ENCODE data around the gene TMEM134.
"Not testable (repeated sequence)": the region's sequence is repeated elsewhere in the genome, so short reads cannot be mapped to it uniquely, and the experiment has no call there.

Gene TMEM134

DNA sequence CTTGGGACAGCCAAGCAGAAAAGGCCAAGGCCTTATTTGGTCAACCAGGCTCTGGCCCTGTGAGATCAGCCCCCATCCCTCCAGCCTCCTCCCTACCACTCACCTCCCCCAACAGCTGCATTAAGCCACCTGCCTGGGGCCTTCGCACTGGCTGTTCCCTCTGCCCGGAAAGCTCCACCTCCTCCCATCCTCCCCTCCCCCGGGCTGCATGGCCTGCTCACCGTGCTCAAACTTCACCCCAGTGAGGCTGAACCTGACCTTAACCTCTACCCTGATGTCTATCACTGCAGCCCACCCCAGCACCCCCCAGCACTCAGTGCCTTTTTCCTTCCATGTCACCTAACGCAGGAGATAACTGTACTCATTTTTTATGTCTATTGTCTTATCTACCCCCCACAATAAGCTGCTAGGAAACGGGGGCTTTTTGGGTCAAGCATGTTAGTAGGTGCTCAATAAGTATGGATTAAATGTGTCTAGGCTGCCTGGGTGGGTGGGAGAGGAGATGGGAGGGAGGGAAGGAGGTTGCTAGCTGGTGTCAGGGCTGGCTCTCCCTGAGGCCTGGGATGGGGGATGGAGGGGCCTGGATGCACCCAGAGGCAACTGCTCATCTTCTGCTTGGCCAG, 32.5 kb downstream of the TMEM134 start:
- no peak for DNase-seq

DNA sequence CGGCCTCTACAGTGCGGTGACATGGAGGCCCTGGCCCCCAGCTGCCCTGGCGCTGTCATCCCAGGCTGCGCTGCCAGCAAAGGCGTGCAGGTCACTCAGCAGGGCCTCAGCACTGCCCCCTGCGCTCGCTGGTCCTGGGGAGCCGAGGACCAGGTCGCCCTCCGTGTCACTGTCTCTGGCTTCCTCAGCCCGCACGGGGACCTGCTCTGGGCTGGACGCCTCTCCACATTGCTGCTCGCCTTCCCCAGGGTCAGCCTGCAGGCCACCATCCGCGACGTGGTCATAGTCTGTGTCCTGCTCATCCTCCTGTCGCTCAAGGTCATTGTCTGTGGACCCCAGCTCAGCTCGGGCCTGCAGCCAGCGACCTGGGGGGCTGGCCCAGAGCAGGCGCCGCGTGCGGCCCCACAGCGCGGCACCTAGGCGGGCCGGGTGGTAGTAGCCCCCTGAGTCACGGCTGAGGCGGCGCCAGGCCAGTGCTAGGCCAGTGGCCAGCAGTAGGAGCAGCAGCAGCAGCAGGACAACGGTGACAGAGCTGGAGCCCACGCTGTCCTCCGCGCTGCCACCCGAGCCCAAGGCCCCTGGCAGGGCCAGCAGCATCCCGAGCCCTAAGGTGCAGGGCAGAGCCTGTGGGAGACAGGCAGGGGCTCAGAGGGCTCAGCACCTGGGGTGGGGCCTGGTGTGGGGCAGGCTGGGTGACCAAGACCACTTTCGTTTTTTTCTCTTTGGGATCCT, 33.2 kb downstream of the TMEM134 start:
- DNase-seq = no peak

DNA sequence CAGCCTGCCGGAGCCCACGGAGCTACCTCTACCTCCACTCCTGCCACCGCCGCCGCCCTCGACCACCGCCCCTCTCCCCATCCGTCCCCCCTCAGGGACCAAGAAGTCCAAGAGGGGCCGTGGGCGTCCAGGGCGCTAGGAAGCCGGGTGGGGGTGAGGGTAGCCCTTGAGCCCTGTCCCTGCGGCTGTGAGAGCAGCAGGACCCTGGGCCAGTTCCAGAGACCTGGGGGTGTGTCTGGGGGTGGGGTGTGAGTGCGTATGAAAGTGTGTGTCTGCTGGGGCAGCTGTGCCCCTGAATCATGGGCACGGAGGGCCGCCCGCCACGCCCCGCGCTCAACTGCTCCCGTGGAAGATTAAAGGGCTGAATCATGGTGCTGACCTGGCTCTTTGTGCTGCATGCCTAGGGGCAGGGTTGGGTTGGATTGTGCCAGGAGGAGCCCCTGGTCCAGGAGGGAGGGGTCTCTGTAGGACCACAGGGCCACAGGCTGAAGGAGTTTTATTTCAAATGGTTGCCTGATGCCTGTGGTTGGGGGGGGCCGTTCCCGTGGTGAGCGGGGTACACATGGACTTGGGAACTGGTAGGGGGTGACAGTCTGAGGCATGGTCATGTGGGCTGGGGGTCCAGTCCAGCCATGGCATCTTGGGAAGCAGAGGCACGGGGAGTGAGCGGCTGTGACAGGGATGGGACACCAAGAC, 33.9 kb downstream of the TMEM134 start:
- no peak for DNase-seq

DNA sequence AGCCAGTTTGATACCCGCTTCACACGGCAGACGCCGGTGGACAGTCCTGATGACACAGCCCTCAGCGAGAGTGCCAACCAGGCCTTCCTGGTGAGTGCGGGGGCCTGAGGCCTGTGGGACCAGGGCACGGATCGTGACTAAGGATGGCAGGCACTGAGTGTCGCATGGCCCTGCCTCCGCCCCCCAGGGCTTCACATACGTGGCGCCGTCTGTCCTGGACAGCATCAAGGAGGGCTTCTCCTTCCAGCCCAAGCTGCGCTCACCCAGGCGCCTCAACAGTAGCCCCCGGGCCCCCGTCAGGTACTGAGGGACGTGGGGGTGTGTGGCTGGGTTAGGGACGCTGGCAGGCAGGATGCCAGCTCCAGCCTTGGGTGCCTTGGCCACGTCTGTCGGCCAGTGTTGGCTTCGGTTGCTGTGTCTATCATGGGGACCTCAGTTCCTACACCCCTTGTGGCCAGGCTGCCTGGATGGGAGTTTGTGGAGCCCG, 34.6 kb downstream of the TMEM134 start:
- DNase-seq = no peak

DNA sequence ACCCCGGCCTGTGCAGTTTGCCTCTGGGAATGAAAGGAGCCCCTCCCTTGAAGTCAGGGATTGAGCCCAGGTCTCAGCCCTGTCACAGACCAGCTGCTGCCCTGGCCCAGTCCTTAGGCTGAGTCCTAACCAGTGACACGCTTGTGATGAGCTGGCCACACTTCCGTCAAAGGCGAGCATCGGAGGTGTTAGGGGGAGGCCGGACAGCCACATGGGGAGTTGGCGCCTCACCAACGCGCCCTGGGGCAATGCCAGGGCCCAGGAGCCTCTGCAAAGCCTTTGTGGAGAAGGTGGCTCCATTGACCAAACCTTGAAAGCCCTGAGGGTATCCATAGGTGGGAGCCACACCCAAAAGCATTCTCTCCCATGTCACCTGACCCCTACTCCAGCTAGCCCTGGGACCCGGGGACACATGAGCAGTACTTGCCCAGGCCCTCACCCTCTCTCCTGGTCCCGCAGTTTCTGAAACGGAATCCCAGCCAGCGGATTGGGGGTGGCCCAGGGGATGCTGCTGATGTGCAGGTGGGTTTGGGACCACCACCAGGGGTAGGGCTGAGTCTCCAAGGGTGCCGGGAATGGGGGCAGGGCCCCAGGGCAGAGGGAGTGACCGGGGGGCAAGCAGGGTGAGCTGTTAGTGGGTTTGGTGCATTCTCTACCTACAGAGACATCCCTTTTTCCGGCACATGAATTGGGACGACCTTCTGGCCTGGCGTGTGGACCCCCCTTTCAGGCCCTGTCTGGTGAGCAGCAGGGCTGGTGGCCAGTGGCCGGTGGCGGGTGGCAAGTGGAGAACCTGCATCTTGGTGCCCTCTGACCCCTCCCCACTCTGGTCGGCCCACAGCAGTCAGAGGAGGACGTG, 35.3 kb downstream of the TMEM134 start:
- no peak for DNase-seq

DNA sequence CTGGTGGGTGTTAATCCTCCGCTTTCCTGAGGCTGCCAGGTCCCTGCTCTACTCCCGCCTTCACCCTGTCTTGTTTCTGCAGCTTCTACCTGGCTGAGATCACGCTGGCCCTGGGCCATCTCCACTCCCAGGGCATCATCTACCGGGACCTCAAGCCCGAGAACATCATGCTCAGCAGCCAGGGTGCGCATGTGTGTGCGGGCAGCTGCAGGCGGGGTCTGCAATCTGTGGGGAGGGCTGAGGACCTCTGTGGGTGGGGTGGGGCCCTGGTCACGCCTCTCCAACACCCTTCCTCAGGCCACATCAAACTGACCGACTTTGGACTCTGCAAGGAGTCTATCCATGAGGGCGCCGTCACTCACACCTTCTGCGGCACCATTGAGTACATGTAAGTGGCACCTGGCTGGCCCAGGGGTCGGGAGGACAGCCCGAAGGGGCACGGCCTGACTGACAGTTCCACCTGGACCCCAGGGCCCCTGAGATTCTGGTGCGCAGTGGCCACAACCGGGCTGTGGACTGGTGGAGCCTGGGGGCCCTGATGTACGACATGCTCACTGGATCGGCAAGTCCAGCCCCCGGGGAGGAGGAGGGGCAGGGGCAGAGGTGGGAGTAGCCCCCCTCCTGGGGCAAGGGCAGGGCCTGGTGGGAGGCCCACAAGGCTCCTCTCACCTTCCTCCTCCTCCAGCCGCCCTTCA, 36.2 kb downstream of the TMEM134 start:
- no peak for DNase-seq

DNA sequence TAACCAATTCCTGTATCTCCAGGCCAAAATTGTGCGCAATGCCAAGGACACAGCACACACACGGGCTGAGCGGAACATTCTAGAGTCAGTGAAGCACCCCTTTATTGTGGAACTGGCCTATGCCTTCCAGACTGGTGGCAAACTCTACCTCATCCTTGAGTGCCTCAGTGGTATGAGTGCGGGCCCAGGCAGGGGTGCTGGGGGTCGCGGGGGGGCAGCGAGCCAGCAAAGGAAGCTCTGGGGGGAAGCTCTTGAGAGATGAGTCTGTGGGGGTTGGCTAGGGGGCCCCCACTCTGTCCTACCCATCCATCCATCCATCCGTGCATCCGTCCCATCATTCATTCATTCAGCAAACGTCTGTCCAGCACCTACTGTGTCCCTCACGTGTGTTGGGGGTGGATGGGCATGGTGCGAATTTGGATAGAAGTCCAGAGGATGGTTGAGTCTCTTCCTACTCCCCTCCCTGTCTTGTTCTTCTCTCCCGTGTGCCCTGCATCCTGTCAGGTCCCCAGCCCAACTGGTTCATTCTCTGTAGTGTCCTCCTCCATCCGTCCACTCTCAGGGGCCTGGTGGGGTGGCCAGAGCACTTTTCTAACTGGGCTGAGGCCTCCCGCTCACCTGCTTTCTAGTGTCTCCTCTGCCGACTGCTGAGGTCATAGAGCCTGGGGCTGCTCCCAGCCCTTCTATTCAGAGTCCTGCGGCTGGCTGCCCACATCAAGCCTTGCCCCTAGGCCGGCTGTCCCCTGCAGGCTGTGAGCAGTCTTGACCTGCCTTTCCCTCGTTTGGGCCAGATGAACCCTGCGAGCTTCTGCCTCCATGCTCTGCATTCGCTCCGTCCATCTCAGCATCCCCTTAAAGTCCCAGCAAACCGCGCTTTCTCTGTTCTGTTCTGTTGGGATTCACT, 37.5 kb downstream of the TMEM134 start:
- no peak for DNase-seq

DNA sequence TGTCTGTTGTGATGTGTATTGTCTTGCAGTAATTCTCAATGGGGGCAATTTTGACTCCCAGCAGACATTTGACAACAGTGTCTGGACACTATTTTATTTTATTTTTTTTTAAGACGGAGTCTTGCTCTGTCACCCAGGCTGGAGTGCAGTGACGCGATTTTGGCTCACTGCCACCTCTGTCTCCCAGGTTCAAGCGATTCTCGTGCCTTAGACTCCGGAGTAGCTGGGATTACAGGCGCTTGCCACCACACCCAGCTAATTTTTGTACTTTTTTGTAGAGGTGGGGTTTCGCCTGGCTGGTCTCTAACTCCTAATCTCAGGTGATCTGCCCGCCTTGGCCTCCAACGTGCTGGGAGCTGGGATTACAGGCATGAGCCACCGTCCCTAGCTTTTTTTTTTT, 39.3 kb downstream of the TMEM134 start:
- no peak for DNase-seq

DNA sequence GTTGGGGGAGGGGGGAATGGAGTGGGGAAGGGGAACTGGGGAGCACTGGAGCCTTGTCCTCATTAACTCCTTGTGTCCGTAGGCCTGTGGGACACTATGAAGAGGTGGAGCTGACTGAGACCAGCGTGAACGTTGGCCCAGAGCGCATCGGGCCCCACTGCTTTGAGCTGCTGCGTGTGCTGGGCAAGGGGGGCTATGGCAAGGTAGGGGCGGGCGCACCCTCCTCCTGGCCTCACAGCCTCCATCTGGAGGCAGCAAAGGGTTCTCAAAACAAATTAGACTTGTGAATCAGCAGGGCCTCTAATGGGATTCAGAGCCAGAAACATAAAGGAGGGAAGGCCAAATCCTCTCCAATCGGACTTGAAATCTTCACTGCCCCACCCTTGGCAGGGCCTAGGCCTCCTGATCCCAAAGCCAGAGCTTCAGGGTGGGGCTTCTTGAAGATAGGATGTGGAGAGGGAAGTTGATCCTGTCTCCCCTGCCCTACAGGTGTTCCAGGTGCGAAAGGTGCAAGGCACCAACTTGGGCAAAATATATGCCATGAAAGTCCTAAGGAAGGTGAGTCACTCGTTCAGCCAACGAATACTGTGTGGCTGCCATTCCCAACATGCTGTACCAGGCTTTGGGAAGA, 39.9 kb downstream of the TMEM134 start:
- DNase-seq = no peak

DNA sequence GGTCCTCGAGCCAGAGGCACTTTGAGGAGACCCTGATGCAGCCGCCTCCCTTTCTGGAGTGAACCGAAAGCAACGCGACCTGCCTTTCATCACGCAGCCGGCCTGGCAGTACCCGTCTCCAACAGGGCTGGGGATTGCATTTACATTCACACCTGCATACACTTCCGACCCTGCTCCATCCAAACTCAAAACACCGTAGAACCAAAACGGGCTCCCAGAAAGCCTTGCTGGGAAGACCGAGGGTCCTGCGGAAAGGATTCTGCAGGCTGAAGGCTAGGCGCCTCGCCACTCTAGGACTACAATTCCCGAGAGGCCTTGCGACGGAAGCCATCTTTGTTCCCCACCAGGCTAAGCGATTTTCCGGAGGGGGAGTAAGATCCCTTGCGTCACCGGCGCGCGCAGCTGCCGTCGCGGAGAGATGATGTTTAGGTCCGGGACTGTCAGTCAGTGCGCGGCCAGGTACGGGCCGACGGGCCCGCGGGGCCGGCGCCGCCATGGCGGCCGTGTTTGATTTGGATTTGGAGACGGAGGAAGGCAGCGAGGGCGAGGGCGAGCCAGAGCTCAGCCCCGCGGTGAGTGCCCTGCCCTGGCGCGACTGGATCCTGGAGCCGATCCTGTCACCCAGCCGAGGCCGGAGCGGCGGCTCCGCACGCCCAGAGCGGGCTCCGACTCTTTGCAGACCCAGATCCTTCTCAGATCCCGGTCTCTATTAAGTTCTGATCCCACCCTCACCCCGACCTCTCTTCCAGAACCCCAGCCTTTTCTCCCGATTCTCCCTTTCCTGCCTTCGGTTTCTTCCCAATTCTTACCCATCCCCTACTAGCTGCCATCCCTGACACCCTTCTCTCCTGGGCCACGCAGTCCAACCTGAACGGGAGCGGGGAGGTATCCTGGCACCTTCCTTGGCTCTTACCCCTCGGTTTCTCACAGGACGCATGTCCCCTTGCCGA, 40.7 kb downstream of the TMEM134 start, which contains the start of gene RPS6KB2:
RPS6KB2 (plus strand) TSS at position 443 of the 950 bp plus-strand sequence; CDS start at position 495, 52 bp downstream.
- DNase-seq = peak; percentile 92

DNA sequence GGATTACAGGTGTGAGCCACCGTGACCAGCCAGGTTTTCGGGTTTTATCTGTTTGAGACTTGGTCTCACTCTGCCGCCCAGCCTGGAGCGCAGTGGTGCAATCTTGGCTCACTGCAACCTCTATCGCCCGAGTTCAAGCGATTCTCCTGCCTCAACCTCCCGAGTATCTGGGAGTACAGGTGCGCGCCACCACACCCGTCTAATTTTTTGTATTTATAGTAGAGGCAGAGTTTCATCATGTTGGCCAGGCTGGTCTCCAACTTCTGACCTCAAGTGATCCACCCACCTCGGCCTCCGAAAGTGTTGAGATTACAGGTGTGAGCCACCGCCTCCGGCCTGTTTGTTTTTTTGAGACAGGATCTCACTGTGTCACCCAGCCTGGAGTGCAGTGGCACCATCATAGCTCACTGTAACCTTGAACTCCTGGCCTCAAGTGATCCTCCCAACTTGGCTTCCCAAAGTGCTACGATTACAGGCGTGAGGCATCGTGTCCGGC, 41.6 kb downstream of the TMEM134 start:
- DNase-seq = not testable (repeated sequence)

DNA sequence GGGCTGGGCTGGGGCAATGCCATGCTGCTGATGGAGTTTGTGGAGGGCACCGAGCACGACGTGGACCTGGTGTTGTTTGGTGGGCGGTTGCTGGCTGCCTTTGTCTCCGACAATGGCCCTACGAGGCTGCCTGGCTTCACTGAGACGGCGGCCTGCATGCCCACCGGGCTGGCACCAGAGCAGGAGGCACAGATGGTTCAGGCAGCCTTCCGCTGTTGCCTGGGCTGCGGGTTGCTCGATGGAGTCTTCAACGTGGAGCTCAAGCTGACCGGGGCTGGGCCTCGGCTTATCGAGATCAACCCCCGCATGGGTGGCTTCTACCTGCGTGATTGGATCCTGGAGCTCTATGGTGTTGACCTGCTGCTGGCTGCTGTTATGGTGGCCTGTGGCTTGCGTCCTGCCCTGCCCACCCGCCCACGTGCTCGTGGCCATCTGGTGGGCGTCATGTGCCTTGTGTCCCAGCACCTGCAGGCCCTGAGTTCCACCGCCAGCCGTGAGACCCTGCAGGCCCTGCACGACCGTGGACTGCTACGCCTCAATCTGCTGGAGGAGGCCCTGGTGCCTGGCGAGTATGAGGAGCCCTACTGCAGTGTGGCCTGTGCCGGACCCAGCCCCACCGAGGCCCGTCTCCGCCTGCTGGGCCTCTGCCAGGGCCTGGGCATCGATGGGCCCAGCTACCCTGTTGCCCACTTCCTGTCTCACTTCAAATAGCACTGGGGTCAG, 45.0 kb downstream of the TMEM134 start:
- DNase-seq = no peak

DNA sequence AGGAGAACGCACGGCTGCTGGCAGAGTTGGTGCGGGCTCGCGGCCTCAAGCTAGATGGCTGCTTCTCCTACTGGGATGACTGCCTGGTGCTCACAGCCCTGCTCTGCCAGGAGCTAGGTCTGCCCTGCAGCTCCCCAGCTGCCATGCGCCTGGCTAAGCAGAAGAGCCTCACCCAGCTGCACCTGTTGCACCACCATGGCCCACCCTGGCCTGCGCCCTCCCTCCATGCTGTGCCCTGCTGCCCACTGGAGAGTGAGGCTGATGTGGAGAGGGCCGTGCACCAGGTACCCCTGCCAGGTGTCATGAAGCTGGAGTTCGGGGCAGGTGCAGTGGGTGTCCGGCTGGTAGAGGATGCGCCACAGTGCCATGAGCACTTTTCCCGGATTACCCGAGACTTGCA, 45.6 kb downstream of the TMEM134 start:
- no peak for DNase-seq

DNA sequence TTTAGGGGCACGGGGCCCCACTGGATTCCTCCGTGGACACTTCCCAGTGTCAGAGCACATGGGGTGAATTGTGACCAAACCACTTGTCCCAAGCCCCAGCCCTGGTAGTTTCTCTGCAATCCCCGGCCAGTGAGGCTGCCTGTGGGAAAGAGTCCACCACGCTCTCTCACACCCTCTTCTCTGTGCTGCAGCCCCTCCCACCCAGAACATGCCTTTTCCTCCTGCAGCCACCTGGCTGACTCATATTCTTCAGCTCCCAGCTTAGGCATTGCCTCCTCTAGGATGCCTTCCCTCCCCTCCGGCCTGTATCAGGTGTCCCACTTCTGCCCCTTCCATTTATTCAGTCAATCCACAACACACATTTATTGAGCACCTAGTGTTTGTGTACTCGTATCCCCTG, 46.2 kb downstream of the TMEM134 start:
- no peak for DNase-seq

DNA sequence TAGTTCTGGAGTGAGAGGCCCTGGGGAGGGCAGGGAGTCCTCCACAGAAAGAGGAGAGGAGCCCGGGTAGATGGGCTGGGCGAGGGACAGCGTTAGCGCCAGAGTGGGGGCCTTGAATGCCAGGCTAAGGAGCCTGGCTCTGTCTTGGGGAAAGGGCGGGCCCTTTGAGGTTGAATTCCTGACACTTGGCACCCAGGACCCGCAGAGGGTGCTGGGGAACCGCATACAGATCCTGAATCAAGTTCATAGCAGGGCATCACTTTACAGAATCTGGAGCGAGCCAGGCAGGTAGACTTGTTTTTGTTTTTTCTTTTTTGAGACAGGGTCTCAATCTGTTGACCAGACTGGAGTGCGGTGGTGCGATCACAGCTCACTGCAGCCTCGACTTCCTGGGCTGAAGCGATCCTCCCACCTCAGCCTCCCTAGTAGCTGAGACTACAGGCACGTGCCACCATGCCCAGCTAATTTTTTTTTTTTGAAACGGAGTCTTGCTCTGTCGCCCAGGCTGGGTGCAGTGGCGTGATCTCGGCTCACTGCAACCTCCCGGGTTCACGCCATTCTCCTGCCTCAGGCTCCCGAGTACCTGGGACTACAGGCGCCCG, 47.5 kb downstream of the TMEM134 start:
- no peak for DNase-seq

DNA sequence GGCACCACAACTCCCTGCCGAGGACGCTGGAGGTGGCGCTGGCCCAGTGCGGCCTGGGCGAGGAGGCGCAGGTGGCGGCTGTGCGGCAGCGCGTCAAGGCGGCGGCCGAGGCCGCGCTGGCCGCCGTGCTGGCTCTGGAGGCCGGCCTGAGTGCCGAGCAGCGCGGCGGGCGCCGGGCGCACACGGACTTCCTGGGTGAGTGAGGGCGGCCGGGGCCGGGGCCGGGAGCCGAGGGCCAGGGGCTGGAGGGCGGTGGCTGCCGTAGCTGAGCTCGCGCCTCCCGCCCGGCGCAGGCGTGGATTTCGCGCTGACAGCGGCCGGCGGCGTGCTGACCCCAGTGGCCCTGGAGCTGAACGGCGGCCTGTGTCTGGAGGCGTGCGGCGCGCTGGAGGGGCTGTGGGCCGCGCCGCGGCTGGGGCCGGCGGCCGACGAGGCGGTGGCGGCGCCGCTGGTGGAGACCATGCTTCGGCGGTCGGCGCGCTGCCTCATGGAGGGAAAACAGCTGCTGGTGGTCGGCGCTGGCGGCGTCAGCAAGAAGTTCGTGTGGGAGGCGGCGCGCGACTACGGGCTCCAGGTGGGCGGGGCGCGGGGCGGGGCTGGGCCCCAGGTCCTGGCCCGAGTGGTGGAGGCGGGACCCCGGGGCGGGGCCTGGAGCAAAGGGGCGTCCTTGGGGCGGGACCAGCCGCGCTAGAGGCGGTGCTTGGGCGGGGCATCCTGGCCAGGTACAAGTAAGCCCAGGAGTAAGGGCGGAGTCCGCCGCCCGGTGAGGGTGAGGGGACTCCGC, 48.2 kb downstream of the TMEM134 start:
- peak; percentile 63 for DNase-seq

DNA sequence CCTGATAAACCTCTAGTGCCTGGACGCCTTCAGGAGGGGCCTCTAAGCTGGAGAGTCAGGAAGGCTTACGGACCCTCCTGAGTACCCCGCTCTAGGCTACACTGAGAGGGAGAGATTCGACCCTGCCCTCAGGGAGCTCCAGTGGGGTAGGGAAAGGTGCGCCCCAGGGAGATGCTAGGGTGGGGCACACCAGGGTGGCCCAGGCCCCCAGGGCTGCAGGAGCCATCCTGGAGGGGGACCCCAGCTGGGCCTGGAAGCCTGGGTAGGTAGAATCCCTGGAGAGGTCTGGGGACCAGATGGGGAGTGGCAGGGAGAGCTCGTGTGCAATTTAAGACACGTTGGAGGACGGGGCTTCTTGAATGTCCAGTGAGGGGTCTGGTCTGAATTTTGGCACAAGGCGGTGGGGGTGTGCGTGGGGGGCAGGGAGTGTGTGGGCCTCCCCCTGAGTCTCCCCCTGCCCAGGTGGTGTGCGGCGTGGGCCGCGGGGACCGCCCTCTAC, 48.9 kb downstream of the TMEM134 start:
- DNase-seq = no peak

Data from NCI-H1694 (cell line).